ENCODE measurements around the gene FARSA. TPM values are rescaled to one million over a fixed set of nuclear protein-coding genes. Genes with fewer than 3 reads are reported as not detected.

The FARSA gene
- total and polyA plus RNA-seq, 2 of the 13 experiments (the other 11 are each of a cell fraction or from before 2014, with no cell fraction given): 25.9 to 72.0 TPM

- TF ChIP-seq MEF2D (CRISPR knock-in tag; IDR thresholded peaks at IDR 0.05): peak; percentile 70; the same call in 1 of the 2 replicates
- no peak for TF ChIP-seq DMTF1 (CRISPR knock-in tag; IDR thresholded peaks at IDR 0.05)
- TF ChIP-seq NFIC (IDR thresholded peaks at IDR 0.05; ENCODE audit: low read length): no peak
- TF ChIP-seq ZNF737 (CRISPR knock-in tag; IDR thresholded peaks at IDR 0.05; ENCODE audit: borderline replicate concordance): peak; percentile 69; the same call in 1 of the 2 replicates
- TF ChIP-seq YY1 (IDR thresholded peaks at IDR 0.05; ENCODE audit: insufficient read depth, insufficient replicate concordance, low read depth, low read length): peak; percentile 100
- TF ChIP-seq ZNF234 (CRISPR knock-in tag; conservative IDR thresholded peaks at IDR 0.05): no peak
- TF ChIP-seq, protein P1, sequence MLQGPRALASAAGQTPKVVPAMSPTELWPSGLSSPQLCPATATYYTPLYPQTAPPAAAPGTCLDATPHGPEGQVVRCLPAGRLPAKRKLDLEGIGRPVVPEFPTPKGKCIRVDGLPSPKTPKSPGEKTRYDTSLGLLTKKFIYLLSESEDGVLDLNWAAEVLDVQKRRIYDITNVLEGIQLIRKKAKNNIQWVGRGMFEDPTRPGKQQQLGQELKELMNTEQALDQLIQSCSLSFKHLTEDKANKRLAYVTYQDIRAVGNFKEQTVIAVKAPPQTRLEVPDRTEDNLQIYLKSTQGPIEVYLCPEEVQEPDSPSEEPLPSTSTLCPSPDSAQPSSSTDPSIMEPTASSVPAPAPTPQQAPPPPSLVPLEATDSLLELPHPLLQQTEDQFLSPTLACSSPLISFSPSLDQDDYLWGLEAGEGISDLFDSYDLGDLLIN (CRISPR knock-in tag; IDR thresholded peaks at IDR 0.05; ENCODE audit: borderline replicate concordance): no peak
- TF ChIP-seq MXI1 (IDR thresholded peaks at IDR 0.05; ENCODE audit: borderline replicate concordance, low read depth, low read length): peak; percentile 92; the same call in 2 of the 3 replicates
- TF ChIP-seq NCOA2 (CRISPR knock-in tag; IDR thresholded peaks at IDR 0.05): 0 out of 2 replicates have a peak, but pooled peaks have one; percentile 38
- TF ChIP-seq, protein P2, sequence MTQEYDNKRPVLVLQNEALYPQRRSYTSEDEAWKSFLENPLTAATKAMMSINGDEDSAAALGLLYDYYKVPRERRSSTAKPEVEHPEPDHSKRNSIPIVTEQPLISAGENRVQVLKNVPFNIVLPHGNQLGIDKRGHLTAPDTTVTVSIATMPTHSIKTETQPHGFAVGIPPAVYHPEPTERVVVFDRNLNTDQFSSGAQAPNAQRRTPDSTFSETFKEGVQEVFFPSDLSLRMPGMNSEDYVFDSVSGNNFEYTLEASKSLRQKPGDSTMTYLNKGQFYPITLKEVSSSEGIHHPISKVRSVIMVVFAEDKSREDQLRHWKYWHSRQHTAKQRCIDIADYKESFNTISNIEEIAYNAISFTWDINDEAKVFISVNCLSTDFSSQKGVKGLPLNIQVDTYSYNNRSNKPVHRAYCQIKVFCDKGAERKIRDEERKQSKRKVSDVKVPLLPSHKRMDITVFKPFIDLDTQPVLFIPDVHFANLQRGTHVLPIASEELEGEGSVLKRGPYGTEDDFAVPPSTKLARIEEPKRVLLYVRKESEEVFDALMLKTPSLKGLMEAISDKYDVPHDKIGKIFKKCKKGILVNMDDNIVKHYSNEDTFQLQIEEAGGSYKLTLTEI (CRISPR knock-in tag; conservative IDR thresholded peaks at IDR 0.05): no peak
- TF ChIP-seq ZNF879 (CRISPR knock-in tag; IDR thresholded peaks at IDR 0.05): 0 out of 2 replicates have a peak, but pooled peaks have one; percentile 66
- TF ChIP-seq ERF (CRISPR knock-in tag; IDR thresholded peaks at IDR 0.05): peak; percentile 54; the same call in 1 of the 2 replicates
- TF ChIP-seq MYNN (CRISPR knock-in tag; IDR thresholded peaks at IDR 0.05; ENCODE audit: low read depth): no peak
- TF ChIP-seq ZNF446 (CRISPR knock-in tag; IDR thresholded peaks at IDR 0.05): 0 out of 2 replicates have a peak, but pooled peaks have one; percentile 37
- no peak for TF ChIP-seq ZNF609 (CRISPR knock-in tag; IDR thresholded peaks at IDR 0.05; ENCODE audit: borderline replicate concordance)
- TF ChIP-seq ZNF773 (CRISPR knock-in tag; IDR thresholded peaks at IDR 0.05; ENCODE audit: borderline replicate concordance): no peak; the same call in 1 of the 2 replicates
These were observed at the start of gene FARSA (continued) for GRCh38 chr19:12933287-12934072.

Data from HepG2 (cell line).